OCI-LY3 (cell line): ENCODE measurements around the gene ZNF296.
"Not testable (repeated sequence)": the region's sequence is repeated elsewhere in the genome, so short reads cannot be mapped to it uniquely, and the experiment has no call there.

Experiments
- EZH2phosphoT487 ChIP-seq: fragments of 200-600 bp; shearing (Covaris generic); IDR thresholded peaks from 2 replicates; pipeline ENCODE4 v1.6.1; 2018; ENCODE audit warnings: antibody characterized with exemption, mixed run types, low read depth
- TF ChIP-seq, protein P1 (sequence below): fragments of 200-600, 300-600 bp; sonication (generic); IDR thresholded peaks from 2 replicates; pipeline ENCODE4 v1.5.1; 2014; ENCODE audit warnings: antibody characterized with exemption, low read length, low read depth

GRCh38 chr19:45118591-45119355 lies 42.5 kb upstream of the ZNF296 start:
- TF ChIP-seq, protein P1, sequence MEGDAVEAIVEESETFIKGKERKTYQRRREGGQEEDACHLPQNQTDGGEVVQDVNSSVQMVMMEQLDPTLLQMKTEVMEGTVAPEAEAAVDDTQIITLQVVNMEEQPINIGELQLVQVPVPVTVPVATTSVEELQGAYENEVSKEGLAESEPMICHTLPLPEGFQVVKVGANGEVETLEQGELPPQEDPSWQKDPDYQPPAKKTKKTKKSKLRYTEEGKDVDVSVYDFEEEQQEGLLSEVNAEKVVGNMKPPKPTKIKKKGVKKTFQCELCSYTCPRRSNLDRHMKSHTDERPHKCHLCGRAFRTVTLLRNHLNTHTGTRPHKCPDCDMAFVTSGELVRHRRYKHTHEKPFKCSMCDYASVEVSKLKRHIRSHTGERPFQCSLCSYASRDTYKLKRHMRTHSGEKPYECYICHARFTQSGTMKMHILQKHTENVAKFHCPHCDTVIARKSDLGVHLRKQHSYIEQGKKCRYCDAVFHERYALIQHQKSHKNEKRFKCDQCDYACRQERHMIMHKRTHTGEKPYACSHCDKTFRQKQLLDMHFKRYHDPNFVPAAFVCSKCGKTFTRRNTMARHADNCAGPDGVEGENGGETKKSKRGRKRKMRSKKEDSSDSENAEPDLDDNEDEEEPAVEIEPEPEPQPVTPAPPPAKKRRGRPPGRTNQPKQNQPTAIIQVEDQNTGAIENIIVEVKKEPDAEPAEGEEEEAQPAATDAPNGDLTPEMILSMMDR, result not testable (repeated sequence)
- not testable (repeated sequence) for TF ChIP-seq EZH2phosphoT487
